ENCODE results near the gene PTP4A2.

DNA sequence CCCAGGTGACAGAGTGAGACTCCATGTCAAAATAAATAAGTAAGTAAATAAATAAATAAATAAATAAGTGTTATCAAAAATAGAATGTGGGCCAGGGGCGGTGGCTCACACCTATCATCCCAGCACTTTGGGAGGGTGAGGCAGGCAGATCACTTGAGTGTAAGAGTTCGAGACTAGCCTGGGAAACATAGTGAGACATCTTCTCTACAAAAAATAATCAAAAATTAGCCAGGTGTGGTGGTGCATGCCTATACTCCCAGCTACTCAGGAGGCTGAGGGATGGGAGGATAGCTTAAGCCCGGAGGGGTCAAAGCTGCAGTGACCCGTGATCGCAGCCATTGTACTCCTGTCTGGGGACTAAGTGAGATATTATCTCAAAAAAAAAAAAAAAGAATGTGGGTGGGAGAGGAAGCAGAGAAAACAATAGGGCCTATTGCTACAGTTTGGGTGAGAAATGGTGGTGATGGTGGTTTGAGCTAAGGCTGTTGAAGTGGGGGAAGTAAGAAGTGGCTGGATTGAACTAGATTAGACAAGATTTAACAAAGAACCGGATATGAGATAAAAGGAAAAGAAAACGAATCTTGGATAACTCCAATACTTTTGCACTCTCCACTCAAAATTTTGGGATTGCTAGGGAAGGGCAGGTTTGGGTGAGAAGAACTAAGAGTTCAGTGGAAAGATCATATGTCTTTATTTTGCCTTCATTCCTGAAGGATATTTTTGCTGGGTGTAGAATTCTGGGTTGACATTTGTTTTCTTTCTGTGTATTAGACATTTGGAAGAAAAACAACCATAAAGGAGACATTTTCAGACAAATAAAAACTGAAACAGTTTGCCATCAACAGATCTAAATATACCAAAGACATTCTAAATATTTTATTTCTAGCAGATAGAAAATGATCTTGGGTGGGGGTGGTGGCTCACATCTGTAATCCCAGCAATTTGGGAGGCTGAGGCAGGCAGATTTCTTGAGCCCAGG is 65.2 kb downstream of the PTP4A2 start:
- TF ChIP-seq POLR2A (IDR thresholded peaks at IDR 0.05) (no peak), POLR2AphosphoS5 (IDR thresholded peaks at IDR 0.05) (no peak)
- TF ChIP-seq, protein P1, sequence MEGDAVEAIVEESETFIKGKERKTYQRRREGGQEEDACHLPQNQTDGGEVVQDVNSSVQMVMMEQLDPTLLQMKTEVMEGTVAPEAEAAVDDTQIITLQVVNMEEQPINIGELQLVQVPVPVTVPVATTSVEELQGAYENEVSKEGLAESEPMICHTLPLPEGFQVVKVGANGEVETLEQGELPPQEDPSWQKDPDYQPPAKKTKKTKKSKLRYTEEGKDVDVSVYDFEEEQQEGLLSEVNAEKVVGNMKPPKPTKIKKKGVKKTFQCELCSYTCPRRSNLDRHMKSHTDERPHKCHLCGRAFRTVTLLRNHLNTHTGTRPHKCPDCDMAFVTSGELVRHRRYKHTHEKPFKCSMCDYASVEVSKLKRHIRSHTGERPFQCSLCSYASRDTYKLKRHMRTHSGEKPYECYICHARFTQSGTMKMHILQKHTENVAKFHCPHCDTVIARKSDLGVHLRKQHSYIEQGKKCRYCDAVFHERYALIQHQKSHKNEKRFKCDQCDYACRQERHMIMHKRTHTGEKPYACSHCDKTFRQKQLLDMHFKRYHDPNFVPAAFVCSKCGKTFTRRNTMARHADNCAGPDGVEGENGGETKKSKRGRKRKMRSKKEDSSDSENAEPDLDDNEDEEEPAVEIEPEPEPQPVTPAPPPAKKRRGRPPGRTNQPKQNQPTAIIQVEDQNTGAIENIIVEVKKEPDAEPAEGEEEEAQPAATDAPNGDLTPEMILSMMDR (IDR thresholded peaks at IDR 0.05) = no peak
